EH (cell line): ENCODE data around the gene NPDC1.

Experiments
- DNase-seq: peaks from one replicate; pipeline ENCODE4 v3.0.0-alpha.2; 2015; ENCODE audit warnings: low read depth

NPDC1 gene

DNA sequence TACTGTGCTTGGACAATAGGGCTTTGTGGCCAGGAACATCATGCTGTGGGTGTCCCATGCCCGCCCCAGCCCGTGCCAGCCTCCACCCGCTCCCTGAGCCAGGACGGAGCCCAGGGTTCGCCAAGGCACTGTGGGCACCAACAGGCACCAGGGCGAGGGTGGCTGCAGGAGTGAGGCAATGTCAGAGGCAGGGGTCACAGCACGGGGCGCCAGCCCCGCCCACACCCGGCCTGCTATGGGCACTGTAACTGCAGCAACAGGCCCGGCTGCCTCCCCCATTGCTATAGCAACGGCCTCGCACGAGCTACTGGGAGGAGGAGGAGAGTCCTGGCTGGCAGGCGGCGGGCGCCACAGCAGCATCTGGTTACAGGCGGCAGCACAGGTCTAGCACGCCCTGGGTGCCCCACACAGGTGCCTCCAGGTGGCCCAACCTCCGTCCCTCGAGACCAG is 20.4 kb downstream of the NPDC1 start:
- no peak for DNase-seq

DNA sequence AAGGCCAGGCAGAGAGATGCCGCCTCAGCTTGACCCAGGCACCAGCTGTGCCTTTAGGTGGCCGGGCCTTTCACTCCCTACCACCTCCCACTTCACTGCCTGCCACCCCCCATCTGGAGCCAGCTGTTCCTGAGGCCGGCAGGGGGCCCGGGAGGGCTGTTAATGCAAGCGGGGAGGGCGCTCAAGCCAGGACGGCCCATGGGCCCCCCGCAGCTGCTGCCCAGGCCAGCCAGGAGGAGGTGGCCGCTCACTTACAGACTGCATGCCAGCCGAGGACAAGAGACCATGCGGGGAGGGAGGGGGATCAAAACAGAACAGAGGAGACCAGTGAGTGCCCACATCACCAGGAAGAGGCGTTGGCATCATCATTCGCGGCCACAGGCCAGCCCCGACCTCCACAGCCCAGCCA is 22.4 kb downstream of the NPDC1 start:
- no peak for DNase-seq

DNA sequence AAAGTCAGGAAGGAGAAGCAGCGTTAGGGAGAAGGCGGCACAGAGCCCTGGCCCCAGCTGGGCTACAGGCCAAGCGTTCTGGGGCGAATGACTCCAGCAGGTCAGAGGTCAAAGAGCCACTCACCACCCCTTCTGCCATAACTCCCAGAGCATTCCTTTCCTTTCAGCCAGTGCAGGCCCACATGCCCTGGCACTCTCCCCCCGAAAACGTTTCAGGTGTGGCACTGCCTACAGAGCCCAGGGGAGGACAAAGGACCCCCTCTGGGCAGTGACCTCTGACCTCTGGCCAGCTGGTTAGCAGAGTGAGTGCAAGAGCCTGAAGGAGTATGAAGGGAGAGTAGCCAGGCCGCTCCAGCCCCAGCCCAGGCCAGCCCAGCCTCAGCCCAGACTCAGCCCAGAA is 22.8 kb downstream of the NPDC1 start:
- DNase-seq, result no peak

DNA sequence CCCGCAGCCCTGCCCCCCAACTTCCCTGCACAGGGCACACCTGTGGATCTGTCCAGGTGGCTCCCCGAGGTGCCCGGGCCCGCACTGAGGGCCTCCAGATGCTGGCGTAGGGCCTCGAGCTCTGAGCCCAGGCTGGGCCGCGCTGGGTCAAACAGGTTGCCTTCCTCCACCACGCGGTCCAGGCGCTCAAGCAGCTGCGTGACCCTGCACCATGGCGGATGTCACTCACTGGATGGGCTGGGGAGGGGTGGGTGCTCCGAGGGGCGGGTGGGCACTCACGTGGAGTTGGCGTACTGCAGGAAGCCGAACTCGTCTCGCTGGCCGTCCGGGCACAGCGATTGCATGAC is 23.3 kb downstream of the NPDC1 start:
- no peak for DNase-seq

DNA sequence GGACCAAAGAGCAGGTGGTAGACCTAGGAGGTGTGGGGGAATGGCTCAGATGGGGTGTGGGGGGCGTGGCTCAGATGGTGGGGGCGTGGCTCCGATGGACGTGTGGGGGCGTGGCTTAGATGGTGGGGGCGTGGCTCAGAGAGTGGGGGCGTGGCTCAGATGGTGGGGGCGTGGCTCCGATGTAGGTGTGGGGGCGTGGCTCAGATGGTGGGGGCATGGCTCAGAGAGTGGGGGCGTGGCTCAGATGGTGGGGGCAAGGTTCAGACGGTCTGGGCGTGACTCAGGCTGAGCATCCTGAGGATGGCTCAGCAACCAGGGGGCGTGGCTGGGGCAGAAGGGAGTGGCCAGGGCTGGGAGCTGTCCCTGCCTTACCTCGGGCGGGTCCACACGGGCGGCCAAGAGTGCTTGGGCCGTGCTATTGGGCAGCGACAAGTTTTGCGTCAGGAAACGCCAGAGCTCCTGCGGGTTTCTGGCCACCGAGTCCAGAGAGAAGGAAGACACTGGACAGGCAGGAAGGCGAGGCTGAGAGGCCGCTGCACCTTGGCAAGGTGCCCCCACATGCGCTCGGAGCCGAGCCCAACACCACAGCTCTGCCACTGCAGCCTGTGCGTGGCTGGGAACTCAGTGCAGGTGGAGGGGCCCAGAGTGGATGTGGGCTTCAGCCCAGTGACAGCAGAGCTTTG is 23.9 kb downstream of the NPDC1 start:
- peak; percentile 71 for DNase-seq

DNA sequence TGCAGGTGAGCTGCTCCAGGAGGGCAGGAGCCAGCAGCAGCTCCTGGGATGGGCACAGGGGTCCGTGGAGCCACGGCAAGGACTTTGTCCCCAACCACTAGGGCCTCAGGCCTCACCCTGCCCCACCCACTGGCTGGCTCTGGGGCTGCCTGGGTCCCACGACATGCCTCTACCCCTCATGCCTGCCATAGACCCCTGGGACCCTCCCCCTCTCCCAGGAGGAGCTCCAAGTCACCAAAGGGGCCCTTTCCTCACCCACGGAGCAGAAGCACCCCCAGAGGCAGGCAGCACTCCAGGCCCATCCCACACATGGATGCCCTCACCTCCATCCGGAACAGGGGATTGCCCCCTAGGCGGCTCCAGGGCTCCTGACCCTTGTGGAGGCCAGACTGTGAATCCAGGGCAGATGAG is 24.4 kb downstream of the NPDC1 start:
- DNase-seq, result no peak

DNA sequence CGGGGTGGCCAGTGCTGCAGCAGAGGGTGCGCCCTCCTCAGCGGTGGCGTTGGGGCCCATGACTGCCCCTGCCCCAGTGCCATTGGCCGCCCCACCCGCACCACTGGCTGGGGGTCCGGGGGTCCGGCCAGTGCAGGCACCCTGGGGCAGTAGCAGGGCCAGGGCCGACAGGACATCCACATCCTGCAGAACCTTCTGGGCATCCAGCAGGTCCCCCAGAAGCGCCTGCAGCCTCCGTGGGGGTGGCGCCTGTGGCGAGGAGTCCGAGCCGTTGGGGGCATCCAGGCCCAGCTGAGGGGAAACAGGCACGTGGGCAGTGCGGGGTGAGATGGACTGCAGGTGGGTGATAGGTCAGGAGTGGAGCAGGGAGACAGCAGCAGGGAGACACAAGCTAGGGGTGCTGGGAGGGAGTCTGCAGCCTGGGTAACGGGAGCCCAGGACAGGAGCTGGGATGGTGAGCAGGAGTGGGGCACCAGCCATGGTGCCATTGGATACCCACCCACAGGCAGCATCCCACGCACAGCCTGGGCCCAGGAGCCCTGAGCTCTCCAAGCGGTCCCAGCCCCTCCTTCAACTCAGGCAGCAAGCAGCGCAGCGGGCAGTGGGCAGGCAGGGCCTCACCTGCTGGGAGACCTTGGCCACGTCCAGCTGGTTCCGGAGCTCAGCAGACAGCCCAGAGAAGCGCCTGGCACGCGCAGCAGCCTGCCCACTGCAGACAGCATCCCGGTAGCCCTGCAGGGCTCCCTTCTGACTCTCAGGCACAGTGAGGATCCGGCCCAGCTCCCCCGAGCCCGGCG is 25.0 kb downstream of the NPDC1 start:
- no peak for DNase-seq

DNA sequence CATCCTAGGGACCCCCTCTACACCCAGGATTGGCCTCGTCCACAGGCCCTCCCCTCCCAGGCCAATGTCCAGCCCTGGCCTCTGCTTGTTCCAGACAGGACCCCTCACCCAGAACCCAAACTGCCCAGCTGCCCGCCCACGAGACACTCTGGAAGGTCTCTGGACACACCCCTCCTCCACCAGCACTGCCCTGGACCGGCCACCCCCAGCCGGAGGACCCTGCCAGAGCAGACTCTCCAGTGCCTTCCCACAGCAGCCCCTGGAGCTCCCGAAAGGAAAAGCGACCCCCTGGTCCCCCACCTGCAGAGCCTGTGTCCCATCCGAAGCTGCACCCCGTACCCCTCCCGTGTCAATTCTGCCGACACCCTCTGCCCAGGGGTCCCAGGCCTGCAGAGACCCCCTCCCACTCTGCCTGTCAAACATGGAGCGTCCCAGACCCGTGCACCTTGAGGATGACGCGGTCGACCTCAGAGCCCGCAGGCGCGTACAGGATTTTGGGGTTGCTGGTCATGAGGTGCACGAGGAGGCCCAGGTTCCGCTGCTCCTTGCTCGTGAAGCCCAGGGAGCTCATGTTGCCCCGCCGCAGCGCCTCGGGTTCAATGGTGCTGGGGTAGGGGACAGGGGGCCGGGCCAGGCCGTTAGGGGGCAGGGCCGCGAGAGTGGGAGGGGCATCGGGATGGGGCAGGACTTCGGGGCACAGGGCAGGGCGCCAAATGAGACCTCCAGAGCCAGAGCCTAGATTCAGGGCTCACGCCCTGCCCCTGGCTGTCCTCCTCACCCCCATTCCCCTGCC is 25.9 kb downstream of the NPDC1 start:
- DNase-seq, result no peak

DNA sequence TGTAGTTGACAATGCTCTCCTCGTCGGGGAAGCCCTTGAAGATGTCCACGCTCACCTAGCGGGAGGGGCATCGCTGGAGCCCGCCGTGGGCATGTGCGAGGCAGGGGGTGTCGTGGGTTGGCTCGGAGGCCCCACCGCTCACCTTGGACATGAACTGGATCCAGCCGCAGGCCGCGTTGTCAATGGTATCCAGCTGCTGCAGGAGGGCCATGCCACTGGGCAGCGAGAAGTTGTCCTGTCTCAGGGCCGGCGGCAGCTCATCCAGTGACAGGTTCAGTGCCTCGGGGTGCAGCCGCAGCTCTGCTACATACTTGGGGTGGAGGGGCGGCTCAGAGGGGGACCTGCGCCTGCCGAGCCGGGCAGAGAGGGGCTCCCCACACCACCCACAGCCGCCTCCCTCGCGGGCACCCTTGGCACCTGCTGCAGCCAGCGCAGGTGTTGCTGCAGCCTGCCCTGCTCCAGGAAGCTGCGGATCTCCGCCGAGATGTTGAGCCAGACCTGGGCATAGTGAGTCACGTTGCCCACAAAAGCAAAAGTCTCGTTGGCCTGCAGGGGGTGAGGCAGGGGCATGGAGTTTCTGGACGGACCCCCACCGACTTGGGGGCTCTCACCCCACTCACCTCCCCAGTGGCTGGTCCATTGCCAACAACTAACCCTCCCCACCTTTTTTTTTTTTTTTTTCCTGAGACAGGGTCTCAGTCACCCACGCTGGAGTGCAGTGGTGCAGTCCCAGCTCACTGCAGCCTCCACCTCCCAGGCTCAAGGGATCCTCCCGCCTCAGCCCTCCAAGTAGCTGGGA is 27.0 kb downstream of the NPDC1 start:
- DNase-seq, result no peak

DNA sequence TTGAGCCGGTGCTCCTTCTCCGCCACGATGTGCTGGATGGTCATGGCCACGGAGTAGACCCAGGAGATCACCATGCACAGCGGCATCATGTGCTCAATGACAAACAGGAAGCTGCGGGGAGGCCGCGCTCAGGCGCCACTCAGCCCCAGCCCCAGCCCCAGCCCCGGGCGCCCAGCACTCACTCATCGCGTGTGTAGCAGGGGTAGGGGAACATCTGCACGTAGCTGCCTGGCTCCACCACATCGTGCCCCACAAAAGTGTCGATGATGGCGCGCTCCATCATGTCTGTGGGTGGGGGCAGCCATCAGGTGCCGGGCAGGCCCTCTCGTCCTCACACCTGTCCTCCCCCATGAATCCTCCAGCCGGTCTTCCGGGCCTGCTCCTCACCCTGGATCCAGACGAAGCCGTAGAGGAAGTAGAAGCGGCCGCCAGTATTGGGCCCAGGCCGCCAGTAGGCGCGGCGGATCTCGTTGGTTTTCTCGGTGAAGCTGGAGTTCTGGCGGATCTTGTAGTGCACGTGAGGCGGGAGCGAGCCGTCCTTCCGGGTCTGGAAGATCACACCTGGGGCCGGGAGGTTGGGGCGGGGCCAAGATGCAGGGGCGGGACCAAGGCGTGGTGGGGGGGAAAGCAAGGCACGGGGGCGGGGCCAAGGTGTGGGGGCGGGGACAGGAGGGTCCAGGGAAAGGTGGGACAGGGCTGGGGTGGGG is 28.0 kb downstream of the NPDC1 start:
- DNase-seq, result no peak

DNA sequence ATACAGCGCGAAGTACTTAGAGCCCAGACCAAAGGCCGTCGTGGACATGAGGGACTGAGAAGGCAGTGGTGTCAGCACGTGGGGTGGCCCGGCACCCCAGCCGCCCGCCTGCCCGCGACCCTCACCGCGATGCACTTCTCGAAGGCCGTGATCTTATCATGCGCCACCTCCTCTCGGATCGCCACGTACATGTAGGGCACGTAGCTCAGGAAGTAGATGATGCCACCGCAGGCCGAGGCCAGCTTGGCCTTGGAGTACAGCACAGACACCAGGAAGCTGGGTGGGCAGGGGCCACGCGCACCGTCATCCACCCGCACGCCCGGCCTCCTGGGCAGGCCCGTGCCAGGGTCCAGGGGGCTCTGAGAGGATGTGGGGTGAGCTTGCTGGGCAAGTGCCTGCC is 28.9 kb downstream of the NPDC1 start:
- no peak for DNase-seq

DNA sequence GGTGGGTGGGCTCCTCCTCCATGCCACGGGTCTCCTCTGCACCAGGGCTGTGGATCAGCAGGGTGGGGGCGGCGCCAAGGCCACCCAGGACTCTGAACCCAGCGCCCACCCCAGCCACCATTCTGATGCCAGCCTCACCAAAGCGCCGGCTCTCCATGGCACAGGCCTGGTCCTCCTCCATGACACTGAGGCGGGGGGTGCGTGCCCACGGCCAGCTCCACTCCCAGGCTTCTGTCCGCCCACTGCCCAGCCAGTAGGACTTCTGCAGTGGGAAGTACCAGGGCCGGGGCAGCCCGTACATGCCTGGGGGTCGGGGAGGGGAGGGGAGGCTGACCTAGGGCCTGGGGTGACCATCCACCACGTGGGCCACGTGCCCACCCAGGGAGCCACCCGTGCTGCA is 29.5 kb downstream of the NPDC1 start:
- no peak for DNase-seq

DNA sequence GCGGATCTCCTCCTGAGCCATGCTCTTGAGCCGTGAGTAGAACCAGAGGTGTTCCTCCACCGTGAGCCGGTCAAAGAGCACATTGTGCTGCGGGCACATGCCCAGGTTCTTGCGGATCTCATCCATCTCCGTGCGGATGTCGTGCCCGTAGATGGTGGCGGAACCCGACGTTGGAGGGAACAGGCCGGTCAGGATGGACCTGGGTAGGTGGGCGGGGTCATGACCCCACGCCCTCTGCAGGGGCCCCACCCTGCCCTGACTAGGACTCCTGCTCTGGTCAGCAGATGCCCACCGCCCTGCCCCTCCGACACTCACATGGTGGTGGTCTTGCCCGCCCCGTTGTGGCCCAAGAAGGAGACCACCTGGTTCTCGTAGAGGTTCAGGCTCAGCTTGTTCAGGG is 30.0 kb downstream of the NPDC1 start:
- no peak for DNase-seq

DNA sequence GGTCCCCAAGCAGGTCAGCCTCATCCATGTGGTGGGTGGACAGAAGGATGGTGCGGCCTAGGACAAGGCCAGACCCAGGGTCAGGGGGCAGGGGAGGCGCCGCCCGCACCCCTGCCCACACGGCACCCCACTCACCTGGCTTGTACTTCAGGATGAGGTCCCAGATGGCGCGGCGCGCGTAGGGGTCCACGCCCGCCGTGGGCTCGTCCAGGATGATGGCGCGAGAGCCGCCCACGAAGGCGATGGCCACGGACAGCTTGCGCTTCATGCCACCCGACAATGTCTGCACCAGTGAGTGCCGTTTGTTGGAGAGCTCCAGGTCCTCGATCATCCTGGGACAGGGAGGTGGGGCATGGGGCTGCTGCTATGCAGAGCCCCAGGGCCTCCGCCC is 30.4 kb downstream of the NPDC1 start:
- no peak for DNase-seq

DNA sequence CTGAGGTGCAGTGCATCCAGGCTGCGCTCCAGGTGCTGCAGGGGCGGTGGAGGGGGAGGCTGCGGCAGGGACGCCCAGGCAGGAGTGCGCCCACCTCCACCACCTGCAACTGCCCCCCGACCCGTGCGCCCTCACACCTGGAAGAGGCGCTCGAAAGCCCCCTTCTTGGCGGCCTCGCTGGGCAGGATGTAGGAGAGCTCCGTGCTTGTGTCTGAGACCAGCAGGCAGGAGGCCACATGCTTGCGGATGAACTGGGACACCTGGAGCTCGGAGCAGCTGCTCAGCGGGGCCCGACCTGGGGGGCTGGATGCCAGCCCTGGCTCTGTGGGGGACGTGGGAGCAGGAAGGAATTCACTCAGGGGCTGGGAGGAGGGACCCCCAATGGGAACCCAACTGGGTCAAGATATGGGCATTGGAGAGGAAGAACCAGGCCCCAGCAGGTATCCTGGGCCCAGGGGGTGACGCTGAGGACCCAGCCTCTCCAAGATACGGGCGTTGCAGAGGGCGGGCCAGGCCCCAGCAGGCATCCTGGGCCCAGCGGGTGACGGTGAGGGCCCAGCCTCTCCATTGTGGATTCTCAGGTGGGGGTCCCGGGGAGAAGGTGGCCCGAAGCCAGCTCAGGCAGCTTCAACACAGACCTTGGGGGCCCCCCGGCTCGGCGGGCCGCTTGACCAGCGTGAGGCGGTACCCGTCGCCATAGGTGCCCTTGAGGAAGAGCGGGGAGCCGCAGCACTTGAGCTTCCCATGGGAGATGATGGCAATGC is 31.0 kb downstream of the NPDC1 start:
- no peak for DNase-seq

DNA sequence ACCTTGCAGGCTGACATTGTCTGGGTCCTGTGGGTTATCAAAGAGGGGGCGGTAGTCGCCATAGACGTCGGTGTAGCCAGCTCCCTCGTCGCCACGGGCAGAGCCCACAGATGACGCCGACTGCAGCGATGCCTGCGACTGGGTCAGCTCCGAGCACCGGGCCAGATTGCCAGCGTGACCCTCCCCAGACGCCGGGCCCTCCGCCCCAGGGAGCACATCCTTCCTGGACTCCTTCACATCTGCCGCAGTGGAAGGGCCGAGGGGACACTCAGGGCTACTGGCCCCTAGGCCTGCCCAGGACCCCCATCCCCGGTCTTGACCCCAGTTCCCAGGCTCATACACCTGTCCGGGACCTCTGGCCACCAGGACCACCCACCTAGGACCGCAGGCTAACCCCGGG is 31.8 kb downstream of the NPDC1 start:
- no peak for DNase-seq

DNA sequence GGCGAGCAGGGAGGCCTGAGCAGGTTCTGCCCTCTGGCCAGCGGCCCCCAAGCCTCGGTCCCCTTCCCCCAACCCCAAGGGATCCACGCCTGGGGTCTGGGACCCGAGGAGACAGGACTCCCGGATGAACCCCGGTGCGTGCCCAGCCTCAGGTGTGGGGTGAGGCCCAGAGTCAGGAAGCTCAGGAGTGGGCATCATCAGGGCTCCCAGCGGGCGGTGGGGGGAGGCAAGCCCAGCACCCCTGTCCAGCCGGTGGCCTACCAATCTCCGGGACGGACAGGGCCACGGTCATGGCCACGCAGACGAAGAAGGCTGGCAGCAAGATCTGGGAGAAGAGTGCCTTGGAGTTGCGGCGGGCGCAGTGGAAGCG is 32.4 kb downstream of the NPDC1 start:
- DNase-seq, result no peak

DNA sequence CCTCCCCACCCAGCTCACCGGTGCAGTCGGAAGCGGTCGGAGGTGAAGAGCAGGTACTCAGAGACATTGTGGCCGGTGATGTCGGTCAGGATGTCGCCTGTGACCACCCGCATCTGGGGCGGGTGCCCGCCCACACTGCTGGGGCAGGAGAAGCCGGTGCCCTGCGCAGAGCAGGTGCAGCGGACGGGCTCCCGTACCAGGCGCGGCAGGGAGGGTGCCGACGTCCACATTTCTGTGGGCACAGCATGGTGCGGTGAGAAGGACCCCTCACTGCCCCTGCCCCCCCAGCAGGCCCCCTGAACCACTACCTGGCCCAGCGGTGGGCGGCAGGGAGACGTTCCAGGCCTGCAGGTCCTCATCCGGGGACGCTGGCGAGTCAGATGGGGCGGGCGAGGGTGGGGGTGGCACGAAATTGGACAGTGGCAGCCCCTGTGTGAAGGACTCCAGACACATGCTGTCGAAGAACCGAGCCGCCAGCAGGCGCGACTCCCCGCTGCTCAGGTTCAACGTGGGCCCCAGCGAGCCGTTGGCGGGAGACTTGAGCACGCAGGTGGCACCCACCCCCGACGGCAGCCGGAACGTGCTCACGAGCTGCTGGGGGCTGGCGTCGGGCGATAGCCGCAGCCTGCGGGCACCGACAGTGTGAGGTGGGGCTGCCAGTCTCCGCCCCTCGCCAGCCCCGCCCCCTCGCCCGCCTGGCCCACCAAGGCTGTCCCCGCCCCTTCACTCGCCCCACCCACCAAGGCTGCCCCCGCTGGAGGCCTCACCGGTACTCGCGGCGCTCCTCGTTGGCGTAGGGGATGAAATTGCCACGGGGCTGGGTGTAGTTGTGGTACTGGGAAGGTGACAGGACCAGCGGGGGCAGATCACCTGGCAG is 33.0 kb downstream of the NPDC1 start:
- no peak for DNase-seq

DNA sequence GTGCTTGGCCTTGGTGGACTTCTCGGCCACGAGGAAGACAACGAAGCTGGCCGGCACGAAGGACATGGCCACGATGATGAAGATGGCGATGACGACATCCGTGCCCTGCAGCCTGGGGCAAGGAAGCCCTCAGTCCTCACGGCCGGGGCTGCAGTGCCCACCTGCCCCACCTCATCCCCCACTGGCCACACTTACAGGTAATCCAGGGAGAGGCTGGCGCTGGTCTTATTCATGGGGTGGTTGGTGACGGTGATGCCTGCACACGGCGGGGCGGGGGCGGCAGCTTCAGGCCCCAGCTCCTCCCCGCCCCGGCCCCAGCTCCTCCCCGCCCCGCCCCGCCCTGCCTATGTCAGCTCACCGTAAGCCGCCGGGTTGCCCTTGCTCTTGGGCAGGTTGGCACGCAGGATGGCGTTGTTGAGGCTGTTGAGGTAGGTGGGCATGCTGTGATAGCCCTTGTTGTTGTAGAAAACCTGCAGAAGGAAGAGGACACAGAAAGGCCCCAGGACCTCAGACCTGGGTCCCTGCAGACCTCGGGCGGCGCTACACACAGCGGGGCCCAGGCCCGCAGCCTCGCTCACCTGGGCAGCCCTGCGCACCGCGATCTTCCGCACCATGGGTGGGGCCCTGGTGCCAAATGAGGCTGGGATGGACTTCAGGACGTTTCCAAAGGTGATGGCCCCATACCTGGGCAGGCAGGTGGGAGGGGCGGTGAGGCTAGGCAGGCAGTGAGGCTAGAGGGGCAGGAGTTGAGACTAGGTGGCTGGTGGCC is 33.9 kb downstream of the NPDC1 start:
- no peak for DNase-seq
